Epithelial cell of prostate (primary cell): ENCODE data around the gene SHQ1.

Experiments
- DNase-seq: peaks from one replicate; pipeline ENCODE4 v3.0.0-alpha.2; 2011; ENCODE audit warnings: low read depth, low spot score
- H3K27ac ChIP-seq: fragments of 450-650 bp; 2 replicates; pipeline ENCODE4 v1.5.1; 2017; ENCODE audit warnings: mild to moderate bottlenecking

Gene SHQ1

DNA sequence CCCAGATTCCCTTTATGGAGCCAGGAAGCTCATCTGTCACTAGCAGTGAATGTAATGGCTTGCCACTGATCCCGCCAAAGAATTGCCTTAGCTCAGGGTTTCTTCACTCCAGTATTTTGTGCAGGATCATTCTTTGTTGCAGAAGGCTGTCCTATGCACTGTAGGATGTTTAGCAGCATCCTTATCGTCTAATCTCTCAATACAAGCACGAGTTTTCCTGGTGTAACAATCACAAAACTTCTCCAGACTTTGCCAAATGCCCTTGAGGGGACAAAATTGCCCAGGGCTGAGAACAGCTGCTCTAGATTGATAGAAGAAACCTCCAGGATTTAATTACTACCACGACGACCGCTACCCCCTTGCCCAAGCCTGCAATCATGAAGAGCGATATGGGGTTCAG, 6.8 kb upstream of the SHQ1 start:
- no peak overlapping the region for H3K27ac ChIP-seq
- DNase-seq, result no peak

DNA sequence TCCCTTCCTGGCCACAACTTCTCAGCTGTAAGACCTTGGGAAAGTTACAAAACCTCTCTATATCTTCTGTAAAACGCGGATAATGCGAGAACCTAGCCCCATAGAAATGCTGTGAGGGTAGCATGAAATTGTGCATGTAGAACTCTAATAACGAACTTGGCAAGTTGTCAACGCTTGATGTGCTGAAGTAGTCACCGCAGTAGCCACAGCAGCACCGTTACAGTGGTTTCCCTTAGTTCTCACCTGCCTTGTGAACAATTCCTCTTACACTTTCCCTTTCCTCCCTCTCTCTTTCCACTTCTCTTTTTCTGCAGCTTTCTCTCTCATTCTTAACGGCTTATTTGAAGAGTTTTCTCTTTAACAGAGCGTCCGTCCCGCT, 447 bp upstream of the SHQ1 start:
- no peak overlapping the region for H3K27ac ChIP-seq
- no peak for DNase-seq

DNA sequence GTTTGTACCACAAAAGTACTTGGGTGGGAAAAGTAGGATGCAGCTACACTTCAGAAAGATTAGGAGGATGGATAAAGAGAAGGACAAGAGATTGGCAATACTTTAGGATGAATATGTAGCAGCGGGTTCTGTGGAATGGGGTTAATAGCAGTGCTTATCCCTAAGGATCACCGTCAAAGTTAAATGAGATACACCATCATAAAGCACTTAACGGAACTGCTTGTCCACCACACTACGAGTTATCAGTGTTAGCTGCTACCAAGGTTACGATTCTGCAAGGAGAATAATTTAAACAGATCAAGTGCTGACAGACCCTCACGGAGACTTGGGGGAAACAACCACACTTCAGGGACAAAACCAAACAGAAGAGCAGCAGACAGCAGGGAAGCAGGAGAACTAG, 963 bp downstream of the SHQ1 start:
- no peak overlapping the region for H3K27ac ChIP-seq

DNA sequence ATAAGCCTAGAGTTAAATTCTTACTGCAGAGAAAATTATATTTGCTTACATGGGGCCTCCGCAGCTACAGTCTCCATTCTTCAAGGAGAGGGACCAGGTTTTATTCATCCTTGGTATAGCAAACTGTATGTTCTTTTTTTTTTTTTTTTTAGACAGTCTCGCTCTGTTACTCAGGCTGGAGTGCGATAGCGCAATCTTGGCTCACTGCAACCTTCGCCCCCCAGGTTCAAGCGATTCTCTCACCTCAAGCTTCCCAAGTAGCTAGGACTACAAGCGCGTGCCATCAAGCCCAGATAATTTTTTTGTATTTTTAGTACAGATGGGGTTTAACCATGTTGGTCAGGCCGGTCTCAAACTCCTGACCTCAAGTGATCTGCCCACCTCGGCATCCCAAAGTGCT, 2.1 kb downstream of the SHQ1 start:
- DNase-seq, result no peak

More for the DNA sequence above, 963 bp downstream of the SHQ1 start:
- DNase-seq, result no peak

DNA sequence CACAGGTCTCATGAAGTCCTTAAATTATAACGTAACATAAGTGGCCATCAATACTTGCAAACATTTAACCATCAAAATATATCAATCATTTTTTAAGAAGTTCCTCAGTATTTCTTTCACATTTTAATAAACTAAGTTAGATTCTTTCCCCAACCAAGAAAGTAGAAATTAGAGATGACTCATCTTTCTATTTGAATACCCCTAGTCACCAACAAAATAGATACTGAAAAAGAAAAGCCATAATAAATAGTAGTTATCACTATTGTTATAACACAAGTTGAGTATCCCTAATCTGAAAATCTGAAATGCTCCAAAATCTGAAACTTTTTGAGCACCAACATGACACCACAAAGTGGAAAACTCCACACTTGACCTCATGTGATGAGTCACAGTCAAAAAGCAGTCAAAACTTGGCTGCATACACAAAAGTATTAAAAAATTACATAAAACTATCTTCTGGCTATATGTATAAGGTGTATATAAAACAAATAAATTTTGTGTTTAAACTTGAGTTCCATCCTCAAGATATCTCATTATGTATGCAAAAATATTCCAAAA, 3.7 kb downstream of the SHQ1 start:
- no peak for DNase-seq
- H3K27ac ChIP-seq, result no peak overlapping the region

More for the DNA sequence above, 2.1 kb downstream of the SHQ1 start:
- H3K27ac ChIP-seq, result no peak overlapping the region

- DNase-seq, result no peak
- H3K27ac ChIP-seq, result no peak overlapping the region
Observed at GRCh38 chr3:72839057-72839456, 9.2 kb downstream of the SHQ1 start.

DNA sequence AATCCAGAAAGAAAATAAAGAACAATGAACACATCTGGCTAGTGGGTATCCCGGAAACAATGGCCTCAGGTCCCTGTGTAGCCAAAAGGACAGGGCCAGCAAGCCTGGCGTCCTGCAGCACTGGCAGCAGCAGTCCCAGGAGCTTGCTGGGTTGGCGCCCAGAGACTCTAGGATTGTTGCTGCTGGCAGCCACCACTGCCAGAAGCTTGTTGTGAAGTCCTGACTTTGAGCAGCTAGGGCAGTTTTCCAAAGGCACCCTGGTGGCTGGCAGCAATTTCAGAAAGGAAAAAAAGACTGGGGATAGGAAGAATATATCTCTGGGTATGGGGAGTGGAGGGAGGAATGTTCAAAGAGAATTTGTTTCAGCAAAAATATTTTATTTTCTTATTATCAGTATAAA, 11.3 kb downstream of the SHQ1 start:
- no peak for DNase-seq
- no peak overlapping the region for H3K27ac ChIP-seq

GRCh38 chr3:72836416-72836815, 11.8 kb downstream of the SHQ1 start:
- no peak overlapping the region for H3K27ac ChIP-seq
- DNase-seq, result no peak

- DNase-seq, result no peak
- H3K27ac ChIP-seq, result no peak overlapping the region
Observed at GRCh38 chr3:72830452-72831223, 17.6 kb downstream of the SHQ1 start.

DNA sequence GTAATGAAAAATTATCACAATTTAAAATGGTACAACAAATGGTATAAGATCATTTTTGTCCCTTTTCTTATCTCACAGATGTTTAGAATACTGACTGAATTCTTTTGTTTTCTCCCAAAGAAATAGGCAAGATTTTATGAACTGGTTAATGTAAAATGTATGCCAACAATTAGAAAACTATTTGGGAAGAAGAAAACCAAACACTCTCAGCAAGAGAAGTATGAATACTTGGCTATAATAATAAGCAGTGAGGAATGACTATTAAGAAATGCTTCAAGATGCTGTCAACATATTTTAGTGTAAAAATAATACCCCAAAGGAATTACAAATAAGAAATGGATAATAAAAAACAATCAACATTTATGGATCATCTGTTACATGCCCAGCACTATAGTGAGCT, 18.5 kb downstream of the SHQ1 start:
- DNase-seq, result no peak
- no peak overlapping the region for H3K27ac ChIP-seq

GRCh38 chr3:72821161-72821781, 27.0 kb downstream of the SHQ1 start:
- no peak for DNase-seq
- peak overlapping the region; percentile 11 for H3K27ac ChIP-seq

DNA sequence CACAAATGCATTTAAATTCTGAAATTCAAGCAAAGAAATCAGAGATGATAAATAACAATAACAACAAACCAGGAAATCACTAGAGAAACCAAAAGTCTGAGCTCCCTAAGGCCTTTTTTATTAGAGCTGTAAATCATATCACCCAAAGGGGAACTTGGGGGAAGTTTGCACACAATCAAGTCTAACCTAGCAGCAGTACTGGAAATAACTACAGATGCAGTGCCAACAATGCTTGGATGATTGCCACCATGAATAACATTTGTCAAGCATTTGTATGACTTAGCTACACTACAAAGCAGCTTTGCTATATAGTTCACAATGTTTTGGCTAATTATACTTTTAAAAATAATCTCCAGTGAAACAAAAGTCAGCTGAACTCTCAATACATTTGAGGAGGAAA, 27.8 kb downstream of the SHQ1 start:
- DNase-seq, result no peak
- no peak overlapping the region for H3K27ac ChIP-seq

DNA sequence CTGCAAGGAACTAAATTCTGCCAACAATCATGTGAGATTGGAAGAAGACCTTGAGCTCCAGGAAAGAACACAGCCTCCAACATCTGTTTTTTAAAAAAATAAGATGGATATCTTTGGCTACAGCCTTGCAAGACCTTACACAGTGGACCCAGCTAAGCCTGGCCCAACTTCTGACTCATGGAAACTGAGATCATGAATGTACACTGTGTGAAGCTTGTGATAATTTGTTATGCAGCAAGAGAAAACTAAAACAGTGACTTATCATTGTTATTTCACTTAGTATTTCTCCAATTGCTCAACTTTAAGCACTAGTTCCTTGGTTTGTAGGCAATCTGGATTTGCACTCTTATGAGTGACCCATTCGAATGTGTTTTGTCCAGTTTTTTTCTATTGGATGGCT, 29.3 kb downstream of the SHQ1 start:
- H3K27ac ChIP-seq, result no peak overlapping the region
- no peak for DNase-seq

DNA sequence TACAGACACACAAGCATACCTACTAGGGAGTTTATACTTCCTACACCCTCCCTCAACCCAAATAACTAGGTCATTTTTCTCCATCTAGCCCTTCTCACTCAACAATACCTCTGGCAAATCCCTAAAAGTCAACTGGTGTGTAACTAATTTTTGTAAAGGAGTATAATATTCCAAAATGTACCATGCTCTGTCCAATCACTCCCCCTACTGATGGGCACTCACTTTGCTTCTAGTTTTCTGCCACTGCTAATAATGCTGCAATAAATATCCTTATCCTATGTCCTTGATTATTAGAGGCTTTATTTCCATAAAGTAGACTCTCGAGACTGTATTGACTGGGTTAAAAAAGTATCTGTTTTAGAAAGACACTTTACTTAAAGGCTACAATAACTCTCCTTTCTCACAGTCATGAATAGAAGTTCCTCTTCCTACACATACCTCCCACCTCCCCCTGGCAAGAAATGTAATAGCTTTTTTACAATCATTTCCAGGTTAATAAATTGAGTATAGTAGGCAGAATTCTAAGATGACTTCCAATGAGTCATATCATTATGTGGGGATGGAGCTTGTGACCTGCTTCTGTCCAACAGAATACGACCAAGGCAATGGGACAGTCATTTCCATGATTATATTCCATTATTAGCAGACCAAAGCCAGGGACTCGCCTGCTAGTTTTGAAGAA, 30.0 kb downstream of the SHQ1 start:
- H3K27ac ChIP-seq, result no peak overlapping the region
- DNase-seq, result no peak

DNA sequence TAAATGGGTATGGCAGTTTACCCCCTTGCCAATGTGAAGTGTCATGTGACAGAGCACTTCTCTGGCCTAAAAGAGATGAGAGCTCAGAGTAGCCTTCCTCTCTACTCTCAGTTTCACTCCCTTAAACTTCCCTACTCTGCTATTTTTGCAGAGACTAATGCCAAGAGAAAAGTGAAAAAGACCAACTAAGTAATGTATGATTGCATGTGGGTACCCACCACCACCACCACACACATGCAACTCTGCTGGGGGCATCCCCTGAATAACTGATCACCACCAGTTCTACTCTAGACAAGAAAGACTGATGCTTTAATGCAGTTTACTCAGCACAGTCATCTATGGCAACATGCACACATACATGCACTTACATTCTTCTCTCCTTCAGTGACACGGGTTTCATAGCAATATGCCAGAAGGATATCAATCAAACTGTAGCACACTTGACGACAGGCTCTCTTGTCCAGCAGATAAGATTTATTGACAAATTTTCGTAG, 31.3 kb downstream of the SHQ1 start:
- no peak for DNase-seq
- no peak overlapping the region for H3K27ac ChIP-seq

- no peak for DNase-seq
- H3K27ac ChIP-seq, result no peak overlapping the region
Observed at GRCh38 chr3:72814308-72814707, 33.9 kb downstream of the SHQ1 start.

DNA sequence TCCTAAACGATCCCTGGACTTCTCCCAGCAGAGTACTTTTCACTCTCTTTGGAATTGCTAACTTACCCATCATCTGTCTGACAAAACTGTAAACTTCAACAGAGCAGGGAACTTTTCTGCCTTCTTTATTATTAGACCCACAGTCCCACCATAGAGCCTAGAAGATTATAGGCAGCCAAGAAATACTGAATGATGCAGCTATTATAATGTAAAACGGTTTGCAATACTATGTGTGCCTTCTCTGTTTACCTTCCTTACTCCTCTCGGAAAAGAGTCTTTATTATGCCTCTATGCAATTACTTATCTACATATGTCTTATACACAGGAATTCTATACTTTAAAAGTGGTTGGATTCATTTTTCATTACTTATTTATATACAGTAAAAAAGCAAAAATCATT, 36.0 kb downstream of the SHQ1 start:
- no peak overlapping the region for H3K27ac ChIP-seq
- no peak for DNase-seq

DNA sequence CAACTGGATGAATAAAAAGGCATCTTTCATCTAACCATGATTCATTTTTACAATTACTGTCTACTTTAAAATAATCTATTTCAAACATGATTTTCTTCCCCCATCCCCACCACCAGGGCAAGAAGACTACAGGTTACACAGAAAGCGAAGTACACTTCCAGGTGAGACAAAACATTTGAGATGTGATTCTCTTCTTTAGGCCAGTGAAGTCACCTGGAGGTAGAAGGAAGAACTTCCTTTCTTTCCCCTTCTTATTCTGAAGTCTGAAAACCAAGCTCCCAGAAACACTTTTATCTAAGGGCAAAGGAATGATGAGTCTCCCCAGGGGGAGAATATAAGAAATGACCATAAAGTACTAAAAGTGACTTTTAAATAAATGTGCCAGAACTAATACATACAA, 36.7 kb downstream of the SHQ1 start:
- no peak for DNase-seq
- no peak overlapping the region for H3K27ac ChIP-seq

DNA sequence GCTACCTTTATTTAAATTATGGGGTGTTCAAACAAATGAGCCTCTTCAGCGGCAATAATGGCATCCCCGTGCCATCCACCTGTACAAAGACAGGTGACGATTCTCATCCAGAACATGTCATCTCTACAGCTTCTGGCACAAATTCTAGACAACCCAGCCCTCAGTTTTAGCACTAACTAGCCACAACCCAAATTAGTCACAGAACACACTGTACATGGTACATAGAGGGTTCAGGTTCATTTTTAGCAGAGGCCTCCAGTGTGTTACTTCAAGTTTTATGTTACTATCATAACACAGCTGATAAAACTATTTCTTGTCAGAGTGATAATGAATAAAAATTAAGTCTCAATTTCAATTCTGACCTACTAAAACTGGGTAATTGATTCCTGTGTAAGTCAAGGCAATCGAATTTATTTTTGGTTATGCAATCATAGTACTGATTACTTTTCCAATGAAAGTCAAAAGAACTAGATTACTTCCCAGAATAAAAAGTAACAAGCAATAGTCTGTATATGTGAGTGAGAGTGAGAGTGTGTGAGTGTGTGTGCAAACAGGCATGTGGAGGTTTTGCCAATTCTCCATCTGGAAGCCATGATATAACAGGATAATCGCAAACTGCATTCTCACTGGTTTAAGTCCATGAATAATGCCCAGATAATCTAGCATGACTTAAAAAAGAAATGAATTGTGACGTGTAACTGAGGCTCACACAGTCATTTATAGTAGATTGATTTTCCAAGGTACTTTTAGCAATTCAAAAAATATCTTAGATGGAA, 37.4 kb downstream of the SHQ1 start:
- H3K27ac ChIP-seq, result no peak overlapping the region
- no peak for DNase-seq

GRCh38 chr3:72810063-72810462, 38.2 kb downstream of the SHQ1 start:
- DNase-seq, result no peak
- no peak overlapping the region for H3K27ac ChIP-seq
